Tibial nerve (tissue), 4 donors: Measurements from ENCODE around the gene FBXO4. TPM values are rescaled to one million over a fixed set of nuclear protein-coding genes. Genes with fewer than 3 reads are reported as not detected.

Source experiments
- DNase-seq, 2 donors: peaks; one replicate each; pipeline ENCODE4 v3.0.0-alpha.2; 2019; ENCODE audit warnings: low spot score in 2 of 2
- H3K27ac ChIP-seq, 4 donors: fragments of 200-600 bp; sonication (generic) in 3 of 4; one replicate each; pipeline ENCODE4 v1.5.1; 2017 to 2019; ENCODE audit warnings: mild to moderate bottlenecking in 1 of 4
- H3K27me3 ChIP-seq, 2 donors: fragments of 200-600 bp; sonication (generic) in 1 of 2; one replicate each; pipeline versions ENCODE4 v1.5.1 to v1.6.0; 2017 to 2019
- H3K36me3 ChIP-seq, 3 donors: fragments of 200-600 bp; sonication (generic); one replicate each; pipeline ENCODE4 v1.5.1; 2018 to 2019
- H3K4me1 ChIP-seq, 4 donors: fragments of 200-600 bp; sonication (generic) in 3 of 4; one replicate each; pipeline ENCODE4 v1.5.1; 2017 to 2019
- H3K4me3 ChIP-seq, 4 donors: fragments of 200-600 bp; sonication (generic) in 3 of 4; one replicate each; pipeline ENCODE4 v1.5.1; 2017 to 2019; ENCODE audit warnings: mild to moderate bottlenecking in 1 of 4, moderate library complexity in 1 of 4
- H3K9me3 ChIP-seq, 4 donors: fragments of 200-600 bp; sonication (generic) in 3 of 4; one replicate each; pipeline ENCODE4 v1.5.1; 2017 to 2019
- CTCF ChIP-seq, 5 experiments: fragments of 200-600 bp in 3 of 5; fragments of 450-650 bp in 2 of 5; sonication (generic) in 3 of 5; IDR thresholded peaks; one replicate each; pipeline ENCODE4 v1.5.1; 2016 to 2019; ENCODE audit warnings: antibody characterized with exemption in 5 of 5, mild to moderate bottlenecking in 3 of 5, moderate library complexity in 2 of 5
- EP300 ChIP-seq, 2 donors: sonication (generic); formaldehyde crosslinking; IDR thresholded peaks; one replicate each; pipeline ENCODE4 v1.6.1; 2017; ENCODE audit warnings: antibody characterized with exemption in 2 of 2, mild to moderate bottlenecking in 1 of 2
- POLR2A ChIP-seq, 2 donors: fragments of 450-650 bp; IDR thresholded peaks; one replicate each; pipeline ENCODE4 v1.6.1; 2017; ENCODE audit warnings: antibody characterized with exemption in 2 of 2, mild to moderate bottlenecking in 2 of 2, moderate library complexity in 2 of 2
- WGBS, 2 donors: methylation state at CpG; one replicate each; pipeline ENCODE4 v1.1.5; 2018; 5-methylcytosine and 5-hydroxymethylcytosine counted together
- total RNA-seq, 4 donors: library from RNA; depleted of rRNA; stranded (reverse); fragments of >200 nt; gene quantifications; one replicate each; pipeline ENCODE4 v1.1.0, GENCODE V29; 2016

The FBXO4 gene
- total RNA-seq, 4 donors from 2014 or later = 17.0 to 23.5 (median 20.2) TPM

- no peak for DNase-seq
- Histone ChIP-seq H3K9me3 (peaks cover 0 to 28% (median 3%) of the 10 kb centered on the region in 4 donors), H3K27me3 (no peaks in the 10 kb centered on the region), H3K27ac (no peak overlapping the region), H3K4me1 (no peaks in the 10 kb centered on the region), H3K36me3 (peaks cover 0 to 9% (median 0%) of the 10 kb centered on the region in 3 donors), H3K4me3 (no peak overlapping the region)
- WGBS, 2 donors = 88 to 91% methylated on average over 6 of the region's 6 CpGs
- TF ChIP-seq EP300 (IDR thresholded peaks at IDR 0.05) (no peak), CTCF (IDR thresholded peaks at IDR 0.05) (no peak)
These were observed 41.5 kb downstream of the FBXO4 start for GRCh38 chr5:41966401-41967105.

- TF ChIP-seq CTCF (IDR thresholded peaks at IDR 0.05) (no peak), EP300 (IDR thresholded peaks at IDR 0.05) (no peak), POLR2A (IDR thresholded peaks at IDR 0.05) (no peak)
- H3K36me3 ChIP-seq = peaks cover 0 to 9% (median 0%) of the 10 kb centered on the region in 3 donors
- no peak overlapping the region for H3K4me3 ChIP-seq
- no peak overlapping the region for H3K27ac ChIP-seq
- H3K4me1 ChIP-seq = no peaks in the 10 kb centered on the region
- H3K9me3 ChIP-seq = peaks cover 0 to 35% (median 4%) of the 10 kb centered on the region in 4 donors
- no peak for DNase-seq
- H3K27me3 ChIP-seq = no peaks in the 10 kb centered on the region
- 86 to 87% methylated on average over 3 of the region's 3 CpGs for WGBS, 2 donors
These were observed 42.3 kb downstream of the FBXO4 start for GRCh38 chr5:41967401-41967800.

GRCh38 chr5:41968153-41968723 lies 43.2 kb downstream of the FBXO4 start:
- H3K36me3 ChIP-seq = peaks cover 0 to 9% (median 0%) of the 10 kb centered on the region in 3 donors
- 89 to 91% methylated on average over 22 of the region's 22 CpGs for WGBS, 2 donors
- H3K4me1 ChIP-seq = no peaks in the 10 kb centered on the region
- no peaks in the 10 kb centered on the region for H3K27me3 ChIP-seq
- H3K4me3 ChIP-seq = no peak overlapping the region
- peaks cover 0 to 43% (median 7%) of the 10 kb centered on the region in 4 donors for H3K9me3 ChIP-seq
- DNase-seq = no peak
- H3K27ac ChIP-seq = no peak overlapping the region
- no peak for TF ChIP-seq CTCF (IDR thresholded peaks at IDR 0.05)
- TF ChIP-seq EP300 (IDR thresholded peaks at IDR 0.05) = no peak
- TF ChIP-seq POLR2A (IDR thresholded peaks at IDR 0.05) = no peak

- H3K4me1 ChIP-seq = no peaks in the 10 kb centered on the region
- no peaks in the 10 kb centered on the region for H3K27me3 ChIP-seq
- no peak for TF ChIP-seq CTCF (IDR thresholded peaks at IDR 0.05)
- no peak for TF ChIP-seq POLR2A (IDR thresholded peaks at IDR 0.05)
- TF ChIP-seq EP300 (IDR thresholded peaks at IDR 0.05) = no peak
- H3K36me3 ChIP-seq = peaks cover 0 to 2% (median 0%) of the 10 kb centered on the region in 3 donors
- no peak overlapping the region for H3K4me3 ChIP-seq
- WGBS, 2 donors = 96 to 97% methylated on average over 3 of the region's 3 CpGs
- H3K9me3 ChIP-seq = peaks cover 0 to 45% (median 7%) of the 10 kb centered on the region in 4 donors
- no peak for DNase-seq
- no peak overlapping the region for H3K27ac ChIP-seq
These were observed 48.0 kb downstream of the FBXO4 start for GRCh38 chr5:41973087-41973486.

- Histone ChIP-seq H3K27ac (no peak overlapping the region), H3K4me3 (no peak overlapping the region), H3K9me3 (peaks cover 0 to 39% (median 7%) of the 10 kb centered on the region in 4 donors), H3K4me1 (no peaks in the 10 kb centered on the region), H3K27me3 (no peaks in the 10 kb centered on the region), H3K36me3 (no peaks in the 10 kb centered on the region)
- 71 to 73% methylated on average over 2 of the region's 2 CpGs for WGBS, 2 donors
- DNase-seq = no peak
- TF ChIP-seq POLR2A (IDR thresholded peaks at IDR 0.05) = no peak
- no peak for TF ChIP-seq EP300 (IDR thresholded peaks at IDR 0.05)
- no peak for TF ChIP-seq CTCF (IDR thresholded peaks at IDR 0.05)
These were observed 48.8 kb downstream of the FBXO4 start for GRCh38 chr5:41973887-41974286.
